Uterus (tissue), 2 donors: ENCODE results near the gene HECTD1.
"Not testable (repeated sequence)": the region's sequence is repeated elsewhere in the genome, so short reads cannot be mapped to it uniquely, and the experiment has no call there.

Source experiments
- CTCF ChIP-seq, 4 experiments: fragments of 200-600 bp in 2 of 4; fragments of 450-650 bp in 2 of 4; sonication (generic) in 2 of 4; IDR thresholded peaks; one replicate each; pipeline ENCODE4 v1.5.1; 2016 to 2019; ENCODE audit warnings: antibody characterized with exemption in 4 of 4, mild to moderate bottlenecking in 2 of 4, moderate library complexity in 1 of 4
- POLR2A ChIP-seq, 2 donors: fragments of 450-650 bp; IDR thresholded peaks; one replicate each; pipeline ENCODE4 v1.6.1; 2016; ENCODE audit warnings: antibody characterized with exemption in 2 of 2, mild to moderate bottlenecking in 1 of 2, moderate library complexity in 1 of 2

GRCh38 chr14:31203899-31204592, 3.5 kb downstream of the HECTD1 start:
- not testable (repeated sequence) for TF ChIP-seq CTCF, POLR2A (IDR thresholded peaks at IDR 0.05)
